Liver (tissue), 9 donors: ENCODE measurements around the gene UBE3B. TPM values are rescaled to one million over a fixed set of nuclear protein-coding genes. Genes with fewer than 3 reads are reported as not detected.

Source experiments
- DNase-seq: peaks from one replicate; pipeline ENCODE4 v3.0.0-alpha.2; 2017; ENCODE audit warnings: low spot score
- H3K27ac ChIP-seq, 2 donors: one replicate each; pipeline ENCODE4 v1.7.0; 2013; ENCODE audit warnings: inconsistent platforms in 2 of 2, low read length in 2 of 2, control low read depth in 1 of 2, low read depth in 1 of 2, mild to moderate bottlenecking in 1 of 2
- H3K27me3 ChIP-seq, 4 donors: one replicate each; pipeline versions ENCODE4 v1.6.1 to v1.7.0; 2013; ENCODE audit warnings: low read length in 3 of 4, inconsistent platforms in 1 of 4, mild to moderate bottlenecking in 1 of 4, moderate library complexity in 1 of 4; ENCODE audit not compliant: control insufficient read depth in 4 of 4, insufficient read depth in 4 of 4
- H3K36me3 ChIP-seq, 4 donors: one replicate each; pipeline versions ENCODE4 v1.6.1 to v1.7.0; 2013; ENCODE audit warnings: low read length in 3 of 4, mild to moderate bottlenecking in 3 of 4, low read depth in 1 of 4, moderate library complexity in 1 of 4; ENCODE audit not compliant: control insufficient read depth in 4 of 4, insufficient read depth in 3 of 4
- H3K4me1 ChIP-seq, 4 donors: one replicate each; pipeline versions ENCODE4 v1.6.1 to v1.7.0; 2013; ENCODE audit warnings: low read length in 3 of 4, mild to moderate bottlenecking in 3 of 4, moderate library complexity in 1 of 4; ENCODE audit not compliant: control insufficient read depth in 4 of 4, insufficient read depth in 4 of 4
- H3K4me3 ChIP-seq, 3 donors: one replicate each; pipeline versions ENCODE4 v1.6.1 to v1.7.0; 2013; ENCODE audit warnings: low read length in 3 of 3, control low read depth in 1 of 3, low read depth in 1 of 3, mild to moderate bottlenecking in 1 of 3
- H3K9ac ChIP-seq, 2 donors: one replicate each; pipeline ENCODE4 v1.7.0; 2013; ENCODE audit warnings: low read length in 2 of 2, mild to moderate bottlenecking in 2 of 2, moderate library complexity in 2 of 2, control low read depth in 1 of 2, low read depth in 1 of 2
- H3K9me3 ChIP-seq, 4 donors: one replicate each; pipeline versions ENCODE4 v1.6.1 to v1.7.0; 2013; ENCODE audit warnings: low read length in 3 of 4; ENCODE audit not compliant: control insufficient read depth in 4 of 4
- ATF3 ChIP-seq: IDR thresholded peaks from 2 replicates; pipeline ENCODE4 v1.6.1; 2016; ENCODE audit warnings: antibody characterized with exemption
- EGR1 ChIP-seq, 2 donors: IDR thresholded peaks; 2 replicates each; pipeline ENCODE4 v1.6.1; 2016 to 2018; ENCODE audit warnings: antibody characterized with exemption in 2 of 2, low read depth in 2 of 2
- FOXA1 ChIP-seq: IDR thresholded peaks from 2 replicates; pipeline ENCODE4 v1.6.1; 2016; ENCODE audit warnings: antibody characterized with exemption
- FOXA2 ChIP-seq: IDR thresholded peaks from 2 replicates; pipeline ENCODE4 v1.6.1; 2016; ENCODE audit warnings: antibody characterized with exemption
- GABPA ChIP-seq, 2 donors: IDR thresholded peaks in 1 of 2; conservative IDR thresholded peaks in 1 of 2; 2 replicates each; pipeline ENCODE4 v1.6.1; 2016; ENCODE audit warnings: antibody characterized with exemption in 2 of 2, mild to moderate bottlenecking in 1 of 2, moderate library complexity in 1 of 2
- HNF4A ChIP-seq, 2 donors: conservative IDR thresholded peaks; 2 replicates each; pipeline ENCODE4 v1.6.1; 2016; ENCODE audit warnings: antibody characterized with exemption in 2 of 2, mild to moderate bottlenecking in 2 of 2
- HNF4G ChIP-seq: IDR thresholded peaks from 2 replicates; pipeline ENCODE4 v1.6.1; 2016; ENCODE audit warnings: antibody characterized with exemption
- JUND ChIP-seq, 2 donors: IDR thresholded peaks; 2 replicates each; pipeline ENCODE4 v1.6.1; 2016; ENCODE audit warnings: antibody characterized with exemption in 2 of 2
- MAX ChIP-seq: IDR thresholded peaks from 2 replicates; pipeline ENCODE4 v1.6.1; 2016; ENCODE audit warnings: antibody characterized with exemption
- NR2F2 ChIP-seq: IDR thresholded peaks from 2 replicates; pipeline ENCODE4 v1.6.1; 2016; ENCODE audit warnings: antibody characterized with exemption
- RAD21 ChIP-seq, 2 donors: IDR thresholded peaks; 2 replicates each; pipeline ENCODE4 v1.6.1; 2016; ENCODE audit warnings: antibody characterized with exemption in 2 of 2, mild to moderate bottlenecking in 2 of 2
- RXRA ChIP-seq, 2 donors: IDR thresholded peaks; 2 replicates each; pipeline ENCODE4 v1.6.1; 2017 to 2018; ENCODE audit warnings: antibody characterized with exemption in 2 of 2, mild to moderate bottlenecking in 1 of 2
- SP1 ChIP-seq: IDR thresholded peaks from 2 replicates; pipeline ENCODE4 v1.6.1; 2018; ENCODE audit warnings: antibody characterized with exemption, mild to moderate bottlenecking
- TAF1 ChIP-seq: conservative IDR thresholded peaks from 2 replicates; pipeline ENCODE4 v1.6.1; 2016; ENCODE audit warnings: antibody characterized with exemption, mild to moderate bottlenecking
- YY1 ChIP-seq: IDR thresholded peaks from 2 replicates; pipeline ENCODE4 v1.6.1; 2016; ENCODE audit warnings: antibody characterized with exemption, mild to moderate bottlenecking
- WGBS: extraction: QIAGEN DNeasy Blood & Tissue Kit; methylation state at CpG from one replicate; pipeline ENCODE4 v1.1.7; 2013; 5-methylcytosine and 5-hydroxymethylcytosine counted together
- polyA plus RNA-seq, 2 donors: library from polyadenylated mRNA; stranded (reverse) in 1 of 2; unstranded in 1 of 2; fragments of 200-250 nt in 1 of 2; fragments of >200 nt in 1 of 2; fragmentation: Nextera tagmentation in 1 of 2; extraction: Ambion mirVana in 1 of 2; gene quantifications; one replicate each; pipeline versions ENCODE4 v1.2.1 to v1.2.3, GENCODE V29; 2013 to 2015
- total RNA-seq, 2 donors: library from RNA; depleted of rRNA; stranded (reverse); fragments of >200 nt; gene quantifications; one replicate each; pipeline ENCODE4 v1.2.3, GENCODE V29; 2014
- TF ChIP-seq, protein P1 (sequence below): IDR thresholded peaks from 2 replicates; pipeline ENCODE4 v1.6.1; 2016; ENCODE audit warnings: antibody characterized with exemption
- TF ChIP-seq, protein P2 (sequence below): fragments of 150-350 bp; IDR thresholded peaks from 2 replicates; pipeline ENCODE4 v1.5.1; 2017; ENCODE audit warnings: improper control_type of control experiment, low read depth, low read length; ENCODE audit not compliant: missing input control
- TF ChIP-seq, protein P3 (sequence below): IDR thresholded peaks from 2 replicates; pipeline ENCODE4 v1.6.1; 2016; ENCODE audit warnings: antibody characterized with exemption, mild to moderate bottlenecking
- donor health status: healthy.
- donor health status: healthy.
- donor health status: healthy.
- donor health status: healthy.
- donor health status: healthy.

UBE3B gene
- total and polyA plus RNA-seq, 4 donors, result 9.3 to 43.4 (median 24.1) TPM

DNA sequence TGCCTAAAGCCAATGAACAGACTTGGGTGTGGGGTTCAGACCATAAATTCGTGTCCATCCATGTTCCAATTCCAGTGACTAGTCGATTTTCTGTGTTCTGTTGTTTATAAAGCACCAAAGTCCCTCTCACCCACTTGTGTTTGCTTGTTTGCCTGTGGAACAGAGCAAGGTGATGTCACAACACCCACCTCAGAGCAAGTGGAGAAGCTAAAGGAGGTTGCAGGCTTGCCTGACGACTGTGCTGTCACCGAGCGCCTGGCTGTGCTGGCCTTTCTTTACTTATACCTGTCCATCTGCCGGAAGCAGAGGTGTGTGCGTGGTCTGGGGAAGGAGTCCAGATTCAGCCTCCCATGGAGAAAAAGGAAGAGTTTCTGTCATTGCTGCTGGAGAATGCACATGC is 102.2 kb downstream of the UBE3B start:
- H3K27ac ChIP-seq, result peak overlapping the region; percentile 75 to 77
- H3K27me3 ChIP-seq, result no peaks in the 10 kb centered on the region
- DNase-seq, result no peak
- 51% methylated on average over 7 of the region's 7 CpGs for WGBS
- peaks cover 3 to 28% (median 16%) of the 10 kb centered on the region in 4 donors for H3K36me3 ChIP-seq
- TF ChIP-seq MAX, result no peak
- peak; percentile 5 for TF ChIP-seq FOXA2
- no peak for TF ChIP-seq TAF1
- TF ChIP-seq, protein P1, sequence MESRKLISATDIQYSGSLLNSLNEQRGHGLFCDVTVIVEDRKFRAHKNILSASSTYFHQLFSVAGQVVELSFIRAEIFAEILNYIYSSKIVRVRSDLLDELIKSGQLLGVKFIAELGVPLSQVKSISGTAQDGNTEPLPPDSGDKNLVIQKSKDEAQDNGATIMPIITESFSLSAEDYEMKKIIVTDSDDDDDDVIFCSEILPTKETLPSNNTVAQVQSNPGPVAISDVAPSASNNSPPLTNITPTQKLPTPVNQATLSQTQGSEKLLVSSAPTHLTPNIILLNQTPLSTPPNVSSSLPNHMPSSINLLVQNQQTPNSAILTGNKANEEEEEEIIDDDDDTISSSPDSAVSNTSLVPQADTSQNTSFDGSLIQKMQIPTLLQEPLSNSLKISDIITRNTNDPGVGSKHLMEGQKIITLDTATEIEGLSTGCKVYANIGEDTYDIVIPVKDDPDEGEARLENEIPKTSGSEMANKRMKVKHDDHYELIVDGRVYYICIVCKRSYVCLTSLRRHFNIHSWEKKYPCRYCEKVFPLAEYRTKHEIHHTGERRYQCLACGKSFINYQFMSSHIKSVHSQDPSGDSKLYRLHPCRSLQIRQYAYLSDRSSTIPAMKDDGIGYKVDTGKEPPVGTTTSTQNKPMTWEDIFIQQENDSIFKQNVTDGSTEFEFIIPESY, result no peak
- TF ChIP-seq GABPA (IDR thresholded peaks at IDR 0.05 in 1 of 2, conservative IDR thresholded peaks at IDR 0.05 in 1 of 2), result no peak
- TF ChIP-seq EGR1 (IDR thresholded peaks at IDR 0.05; ENCODE audit: low read depth in 2 of 2), result no peak
- peak in 1 of 2 donors; percentile 11 for TF ChIP-seq RAD21 (IDR thresholded peaks at IDR 0.05)
- peak; percentile 7 for TF ChIP-seq HNF4G
- no peak for TF ChIP-seq JUND (IDR thresholded peaks at IDR 0.05)
- TF ChIP-seq, protein P2, sequence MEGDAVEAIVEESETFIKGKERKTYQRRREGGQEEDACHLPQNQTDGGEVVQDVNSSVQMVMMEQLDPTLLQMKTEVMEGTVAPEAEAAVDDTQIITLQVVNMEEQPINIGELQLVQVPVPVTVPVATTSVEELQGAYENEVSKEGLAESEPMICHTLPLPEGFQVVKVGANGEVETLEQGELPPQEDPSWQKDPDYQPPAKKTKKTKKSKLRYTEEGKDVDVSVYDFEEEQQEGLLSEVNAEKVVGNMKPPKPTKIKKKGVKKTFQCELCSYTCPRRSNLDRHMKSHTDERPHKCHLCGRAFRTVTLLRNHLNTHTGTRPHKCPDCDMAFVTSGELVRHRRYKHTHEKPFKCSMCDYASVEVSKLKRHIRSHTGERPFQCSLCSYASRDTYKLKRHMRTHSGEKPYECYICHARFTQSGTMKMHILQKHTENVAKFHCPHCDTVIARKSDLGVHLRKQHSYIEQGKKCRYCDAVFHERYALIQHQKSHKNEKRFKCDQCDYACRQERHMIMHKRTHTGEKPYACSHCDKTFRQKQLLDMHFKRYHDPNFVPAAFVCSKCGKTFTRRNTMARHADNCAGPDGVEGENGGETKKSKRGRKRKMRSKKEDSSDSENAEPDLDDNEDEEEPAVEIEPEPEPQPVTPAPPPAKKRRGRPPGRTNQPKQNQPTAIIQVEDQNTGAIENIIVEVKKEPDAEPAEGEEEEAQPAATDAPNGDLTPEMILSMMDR, result no peak
- TF ChIP-seq ATF3, result no peak
- peak; percentile 67 to 69 for TF ChIP-seq HNF4A (conservative IDR thresholded peaks at IDR 0.05)
- TF ChIP-seq YY1, result peak; percentile 12
- no peak for TF ChIP-seq FOXA1
- TF ChIP-seq, protein P3, sequence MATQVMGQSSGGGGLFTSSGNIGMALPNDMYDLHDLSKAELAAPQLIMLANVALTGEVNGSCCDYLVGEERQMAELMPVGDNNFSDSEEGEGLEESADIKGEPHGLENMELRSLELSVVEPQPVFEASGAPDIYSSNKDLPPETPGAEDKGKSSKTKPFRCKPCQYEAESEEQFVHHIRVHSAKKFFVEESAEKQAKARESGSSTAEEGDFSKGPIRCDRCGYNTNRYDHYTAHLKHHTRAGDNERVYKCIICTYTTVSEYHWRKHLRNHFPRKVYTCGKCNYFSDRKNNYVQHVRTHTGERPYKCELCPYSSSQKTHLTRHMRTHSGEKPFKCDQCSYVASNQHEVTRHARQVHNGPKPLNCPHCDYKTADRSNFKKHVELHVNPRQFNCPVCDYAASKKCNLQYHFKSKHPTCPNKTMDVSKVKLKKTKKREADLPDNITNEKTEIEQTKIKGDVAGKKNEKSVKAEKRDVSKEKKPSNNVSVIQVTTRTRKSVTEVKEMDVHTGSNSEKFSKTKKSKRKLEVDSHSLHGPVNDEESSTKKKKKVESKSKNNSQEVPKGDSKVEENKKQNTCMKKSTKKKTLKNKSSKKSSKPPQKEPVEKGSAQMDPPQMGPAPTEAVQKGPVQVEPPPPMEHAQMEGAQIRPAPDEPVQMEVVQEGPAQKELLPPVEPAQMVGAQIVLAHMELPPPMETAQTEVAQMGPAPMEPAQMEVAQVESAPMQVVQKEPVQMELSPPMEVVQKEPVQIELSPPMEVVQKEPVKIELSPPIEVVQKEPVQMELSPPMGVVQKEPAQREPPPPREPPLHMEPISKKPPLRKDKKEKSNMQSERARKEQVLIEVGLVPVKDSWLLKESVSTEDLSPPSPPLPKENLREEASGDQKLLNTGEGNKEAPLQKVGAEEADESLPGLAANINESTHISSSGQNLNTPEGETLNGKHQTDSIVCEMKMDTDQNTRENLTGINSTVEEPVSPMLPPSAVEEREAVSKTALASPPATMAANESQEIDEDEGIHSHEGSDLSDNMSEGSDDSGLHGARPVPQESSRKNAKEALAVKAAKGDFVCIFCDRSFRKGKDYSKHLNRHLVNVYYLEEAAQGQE, result peak; percentile 31
- no peak for TF ChIP-seq NR2F2
- peak; percentile 71 for TF ChIP-seq SP1
- TF ChIP-seq RXRA (IDR thresholded peaks at IDR 0.05), result peak; percentile 38 to 68
- no peak overlapping the region for H3K4me3 ChIP-seq
- peak overlapping the region in 1 of 2 donors; percentile 79 for H3K9ac ChIP-seq
- peaks cover 31 to 70% (median 66%) of the 10 kb centered on the region in 4 donors for H3K4me1 ChIP-seq
- no peaks in the 10 kb centered on the region for H3K9me3 ChIP-seq
